ENCODE data around the gene ENPP6. TPM values are rescaled to one million over a fixed set of nuclear protein-coding genes. Genes with fewer than 3 reads are reported as not detected.
"Not testable (repeated sequence)": the region's sequence is repeated elsewhere in the genome, so short reads cannot be mapped to it uniquely, and the experiment has no call there.

The ENPP6 gene
- total and polyA plus RNA-seq, 7 experiments from 2014 or later = 3.1 TPM; not detected in 6

- H3K27ac ChIP-seq (ENCODE audit: low read depth, low read length) = no peak overlapping the region
- intact Hi-C loops (cut with micrococcal nuclease) = no loop called here
- H3K36me3 ChIP-seq (ENCODE audit: control insufficient read depth in 2 of 3, insufficient read depth in 3 of 3, low read length in 3 of 3) = no peaks in the 10 kb centered on the region
- DNase-seq (no peak), ATAC-seq (no peak)
- H3K27me3 ChIP-seq (ENCODE audit: control insufficient read depth in 2 of 2, insufficient read depth in 2 of 2, low read length in 2 of 2) = no peaks in the 10 kb centered on the region
- H3K9me3 ChIP-seq (ENCODE audit: control insufficient read depth in 2 of 3, low read length in 3 of 3) = peaks cover 0 to 4% (median 0%) of the 10 kb centered on the region in 3 experiments
- H3K4me3 ChIP-seq (ENCODE audit: low read length) = no peak overlapping the region
- peaks cover 0 to 28% (median 8%) of the 10 kb centered on the region in 11 donors for H3K9me3 Mint-ChIP-seq
- H3K4me1 Mint-ChIP-seq = peaks cover 0 to 6% (median 0%) of the 10 kb centered on the region in 7 donors
- H3K27me3 Mint-ChIP-seq = peaks cover 0 to 30% (median 16%) of the 10 kb centered on the region in 5 donors
- ChIA-PET CTCF (no interaction called here), POLR2A (no interaction called here)
- H3K27ac Mint-ChIP-seq = no peak overlapping the region
- no peaks in the 10 kb centered on the region for H3K4me1 ChIP-seq (ENCODE audit: control insufficient read depth in 2 of 2, insufficient read depth in 2 of 2, low read length in 2 of 2)
- H3K4me3 Mint-ChIP-seq = no peak overlapping the region
- peaks cover 0 to 7% (median 0%) of the 10 kb centered on the region in 5 donors for H3K36me3 Mint-ChIP-seq
Measured at GRCh38 chr4:184142121-184143000, 75.3 kb downstream of the ENPP6 start.

GRCh38 chr4:184140901-184141300, 76.8 kb downstream of the ENPP6 start:
- H3K36me3 Mint-ChIP-seq = peaks cover 0 to 12% (median 4%) of the 10 kb centered on the region in 5 donors
- DNase-seq; H3K4me1 ChIP-seq (ENCODE audit: control insufficient read depth in 2 of 2, insufficient read depth in 2 of 2, low read length in 2 of 2); H3K4me1 Mint-ChIP-seq; POLR2A ChIA-PET; intact Hi-C loops (cut with micrococcal nuclease); H3K27ac Mint-ChIP-seq; H3K36me3 ChIP-seq (ENCODE audit: control insufficient read depth in 2 of 3, insufficient read depth in 3 of 3, low read length in 3 of 3); CTCF ChIA-PET; H3K4me3 ChIP-seq (ENCODE audit: low read length); ATAC-seq; H3K27ac ChIP-seq (ENCODE audit: low read depth, low read length); H3K4me3 Mint-ChIP-seq; H3K27me3 ChIP-seq (ENCODE audit: control insufficient read depth in 2 of 2, insufficient read depth in 2 of 2, low read length in 2 of 2): not testable (repeated sequence)
- peaks cover 4 to 27% (median 20%) of the 10 kb centered on the region in 5 donors for H3K27me3 Mint-ChIP-seq
- H3K9me3 ChIP-seq (ENCODE audit: control insufficient read depth in 2 of 3, low read length in 3 of 3) = peaks cover 0 to 12% (median 0%) of the 10 kb centered on the region in 3 experiments
- H3K9me3 Mint-ChIP-seq = peaks cover 6 to 42% (median 15%) of the 10 kb centered on the region in 11 donors

- H3K4me1 ChIP-seq (ENCODE audit: control insufficient read depth in 2 of 2, insufficient read depth in 2 of 2, low read length in 2 of 2) = no peaks in the 10 kb centered on the region
- intact Hi-C loops (cut with micrococcal nuclease) = no loop called here
- Mint-ChIP-seq H3K9me3 (peaks cover 6 to 39% (median 17%) of the 10 kb centered on the region in 11 donors), H3K27me3 (peaks cover 19 to 34% (median 20%) of the 10 kb centered on the region in 5 donors), H3K36me3 (peaks cover 0 to 12% (median 4%) of the 10 kb centered on the region in 5 donors), H3K4me1 (no peaks in the 10 kb centered on the region), H3K27ac (no peak overlapping the region), H3K4me3 (no peak overlapping the region)
- H3K27me3 ChIP-seq (ENCODE audit: control insufficient read depth in 2 of 2, insufficient read depth in 2 of 2, low read length in 2 of 2) = peaks cover 0 to 4% of the 10 kb centered on the region in 2 donors
- no peak overlapping the region for H3K4me3 ChIP-seq (ENCODE audit: low read length)
- CTCF ChIA-PET = no interaction called here
- H3K9me3 ChIP-seq (ENCODE audit: control insufficient read depth in 2 of 3, low read length in 3 of 3) = peaks cover 0 to 12% (median 0%) of the 10 kb centered on the region in 3 experiments
- H3K36me3 ChIP-seq (ENCODE audit: control insufficient read depth in 2 of 3, insufficient read depth in 3 of 3, low read length in 3 of 3) = no peaks in the 10 kb centered on the region
- DNase-seq (no peak), ATAC-seq (no peak)
- POLR2A ChIA-PET = no interaction called here
- no peak overlapping the region for H3K27ac ChIP-seq (ENCODE audit: low read depth, low read length)
Measured at GRCh38 chr4:184136525-184136924, 81.1 kb downstream of the ENPP6 start.

- H3K4me1 ChIP-seq (ENCODE audit: control insufficient read depth in 2 of 2, insufficient read depth in 2 of 2, low read length in 2 of 2) = no peaks in the 10 kb centered on the region
- ATAC-seq = no peak
- POLR2A ChIA-PET = no interaction called here
- no peak overlapping the region for H3K4me3 ChIP-seq (ENCODE audit: low read length)
- H3K36me3 Mint-ChIP-seq = no peaks in the 10 kb centered on the region
- no peak overlapping the region for H3K4me3 Mint-ChIP-seq
- H3K4me1 Mint-ChIP-seq = no peaks in the 10 kb centered on the region
- peaks cover 0 to 1% (median 0%) of the 10 kb centered on the region in 11 donors for H3K9me3 Mint-ChIP-seq
- CTCF ChIA-PET = no interaction called here
- H3K27me3 ChIP-seq (ENCODE audit: control insufficient read depth in 2 of 2, insufficient read depth in 2 of 2, low read length in 2 of 2) = no peaks in the 10 kb centered on the region
- H3K27me3 Mint-ChIP-seq = peaks cover 24 to 40% (median 34%) of the 10 kb centered on the region in 5 donors
- H3K27ac Mint-ChIP-seq = no peak overlapping the region
- DNase-seq = no peak
- no peaks in the 10 kb centered on the region for H3K9me3 ChIP-seq (ENCODE audit: control insufficient read depth in 2 of 3, low read length in 3 of 3)
- no peak overlapping the region for H3K27ac ChIP-seq (ENCODE audit: low read depth, low read length)
- intact Hi-C loops (cut with micrococcal nuclease) = no loop called here
- no peaks in the 10 kb centered on the region for H3K36me3 ChIP-seq (ENCODE audit: control insufficient read depth in 2 of 3, insufficient read depth in 3 of 3, low read length in 3 of 3)
Measured at GRCh38 chr4:184126800-184127199, 90.9 kb downstream of the ENPP6 start.

GRCh38 chr4:184122631-184123408, 94.9 kb downstream of the ENPP6 start:
- Mint-ChIP-seq H3K36me3 (no peaks in the 10 kb centered on the region), H3K27me3 (peaks cover 20 to 33% (median 24%) of the 10 kb centered on the region in 5 donors), H3K27ac (no peak overlapping the region), H3K4me3 (no peak overlapping the region), H3K9me3 (peaks cover 0 to 1% (median 0%) of the 10 kb centered on the region in 11 donors), H3K4me1 (no peaks in the 10 kb centered on the region)
- ChIA-PET CTCF (no interaction called here), POLR2A (no interaction called here)
- no peak overlapping the region for H3K27ac ChIP-seq (ENCODE audit: low read depth, low read length)
- no peak overlapping the region for H3K4me3 ChIP-seq (ENCODE audit: low read length)
- H3K4me1 ChIP-seq (ENCODE audit: control insufficient read depth in 2 of 2, insufficient read depth in 2 of 2, low read length in 2 of 2) = no peaks in the 10 kb centered on the region
- DNase-seq = no peak
- ATAC-seq = no peak
- no peaks in the 10 kb centered on the region for H3K36me3 ChIP-seq (ENCODE audit: control insufficient read depth in 2 of 3, insufficient read depth in 3 of 3, low read length in 3 of 3)
- no peaks in the 10 kb centered on the region for H3K9me3 ChIP-seq (ENCODE audit: control insufficient read depth in 2 of 3, low read length in 3 of 3)
- H3K27me3 ChIP-seq (ENCODE audit: control insufficient read depth in 2 of 2, insufficient read depth in 2 of 2, low read length in 2 of 2) = no peaks in the 10 kb centered on the region
- intact Hi-C loops (cut with micrococcal nuclease) = no loop called here

GRCh38 chr4:184120549-184121127, 97.0 kb downstream of the ENPP6 start:
- no peaks in the 10 kb centered on the region for H3K9me3 ChIP-seq (ENCODE audit: control insufficient read depth in 2 of 3, low read length in 3 of 3)
- no peak overlapping the region for H3K27ac Mint-ChIP-seq
- H3K36me3 ChIP-seq (ENCODE audit: control insufficient read depth in 2 of 3, insufficient read depth in 3 of 3, low read length in 3 of 3) = no peaks in the 10 kb centered on the region
- H3K27me3 ChIP-seq (ENCODE audit: control insufficient read depth in 2 of 2, insufficient read depth in 2 of 2, low read length in 2 of 2) = no peaks in the 10 kb centered on the region
- peaks cover 11 to 22% (median 17%) of the 10 kb centered on the region in 5 donors for H3K27me3 Mint-ChIP-seq
- CTCF ChIA-PET = no interaction called here
- no peak overlapping the region for H3K4me3 ChIP-seq (ENCODE audit: low read length)
- no peaks in the 10 kb centered on the region for H3K9me3 Mint-ChIP-seq
- no peak overlapping the region for H3K27ac ChIP-seq (ENCODE audit: low read depth, low read length)
- H3K4me3 Mint-ChIP-seq = no peak overlapping the region
- POLR2A ChIA-PET = no interaction called here
- ATAC-seq (no peak), DNase-seq (no peak)
- H3K36me3 Mint-ChIP-seq = no peaks in the 10 kb centered on the region
- peaks cover 0 to 4% (median 0%) of the 10 kb centered on the region in 7 donors for H3K4me1 Mint-ChIP-seq
- no peaks in the 10 kb centered on the region for H3K4me1 ChIP-seq (ENCODE audit: control insufficient read depth in 2 of 2, insufficient read depth in 2 of 2, low read length in 2 of 2)
- intact Hi-C loops (cut with micrococcal nuclease) = no loop called here
